ENCODE measurements around the gene BTBD2.

GRCh38 chr19:1984357-1984756 is 31.2 kb downstream of the BTBD2 start:
- TF ChIP-seq POLR2A (IDR thresholded peaks at IDR 0.05), result no peak
- TF ChIP-seq, protein P1, sequence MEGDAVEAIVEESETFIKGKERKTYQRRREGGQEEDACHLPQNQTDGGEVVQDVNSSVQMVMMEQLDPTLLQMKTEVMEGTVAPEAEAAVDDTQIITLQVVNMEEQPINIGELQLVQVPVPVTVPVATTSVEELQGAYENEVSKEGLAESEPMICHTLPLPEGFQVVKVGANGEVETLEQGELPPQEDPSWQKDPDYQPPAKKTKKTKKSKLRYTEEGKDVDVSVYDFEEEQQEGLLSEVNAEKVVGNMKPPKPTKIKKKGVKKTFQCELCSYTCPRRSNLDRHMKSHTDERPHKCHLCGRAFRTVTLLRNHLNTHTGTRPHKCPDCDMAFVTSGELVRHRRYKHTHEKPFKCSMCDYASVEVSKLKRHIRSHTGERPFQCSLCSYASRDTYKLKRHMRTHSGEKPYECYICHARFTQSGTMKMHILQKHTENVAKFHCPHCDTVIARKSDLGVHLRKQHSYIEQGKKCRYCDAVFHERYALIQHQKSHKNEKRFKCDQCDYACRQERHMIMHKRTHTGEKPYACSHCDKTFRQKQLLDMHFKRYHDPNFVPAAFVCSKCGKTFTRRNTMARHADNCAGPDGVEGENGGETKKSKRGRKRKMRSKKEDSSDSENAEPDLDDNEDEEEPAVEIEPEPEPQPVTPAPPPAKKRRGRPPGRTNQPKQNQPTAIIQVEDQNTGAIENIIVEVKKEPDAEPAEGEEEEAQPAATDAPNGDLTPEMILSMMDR (IDR thresholded peaks at IDR 0.05), result no peak
